Activated effector memory CD4-positive, alpha-beta T cell treated with anti-CD3 and anti-CD28 coated beads, Interleukin-2, amount 50 U/mL, for 16 hours (primary cell): Measurements from ENCODE around the gene PFKFB2.

Experiments used
- DNase-seq: peaks from one replicate; pipeline ENCODE4 v3.0.0-alpha.2; 2020

The PFKFB2 gene

DNA sequence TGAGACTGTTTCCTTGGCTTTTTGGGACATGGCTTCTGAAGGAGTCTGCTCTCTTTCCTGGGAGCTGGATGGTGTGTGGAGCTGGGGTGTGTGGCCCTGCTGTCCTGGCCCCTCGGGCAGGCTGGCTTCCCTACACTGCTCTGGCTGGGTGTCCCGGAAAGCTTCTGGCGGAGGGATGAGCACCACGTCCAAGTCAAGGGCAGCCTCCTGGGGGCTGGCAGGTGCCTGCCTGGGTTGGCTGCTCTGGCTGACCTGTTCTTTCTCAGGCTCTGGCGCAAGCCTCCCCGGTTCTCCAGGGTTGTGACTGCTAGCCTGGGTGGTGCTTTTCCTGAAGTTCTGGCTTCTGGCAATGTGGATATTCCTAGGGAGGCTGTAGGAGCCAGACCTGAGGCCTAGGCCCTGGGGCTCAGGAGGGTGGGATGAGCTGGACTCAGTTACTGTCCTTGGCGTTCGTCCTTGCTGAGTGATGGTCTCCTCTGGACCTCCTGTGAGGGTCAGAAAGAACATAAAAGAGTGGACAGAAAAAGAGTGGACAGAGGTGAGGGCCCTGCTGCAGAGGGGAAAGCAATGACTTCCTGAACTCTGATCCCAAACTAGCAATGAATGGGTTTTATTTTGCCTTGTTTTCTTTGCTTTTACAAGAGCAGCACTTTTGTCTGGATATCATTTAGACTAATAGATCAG lies 29.9 kb upstream of the PFKFB2 start:
- DNase-seq = no peak

- no peak for DNase-seq
Measured at GRCh38 chr1:207024202-207025145, 28.6 kb upstream of the PFKFB2 start.

DNA sequence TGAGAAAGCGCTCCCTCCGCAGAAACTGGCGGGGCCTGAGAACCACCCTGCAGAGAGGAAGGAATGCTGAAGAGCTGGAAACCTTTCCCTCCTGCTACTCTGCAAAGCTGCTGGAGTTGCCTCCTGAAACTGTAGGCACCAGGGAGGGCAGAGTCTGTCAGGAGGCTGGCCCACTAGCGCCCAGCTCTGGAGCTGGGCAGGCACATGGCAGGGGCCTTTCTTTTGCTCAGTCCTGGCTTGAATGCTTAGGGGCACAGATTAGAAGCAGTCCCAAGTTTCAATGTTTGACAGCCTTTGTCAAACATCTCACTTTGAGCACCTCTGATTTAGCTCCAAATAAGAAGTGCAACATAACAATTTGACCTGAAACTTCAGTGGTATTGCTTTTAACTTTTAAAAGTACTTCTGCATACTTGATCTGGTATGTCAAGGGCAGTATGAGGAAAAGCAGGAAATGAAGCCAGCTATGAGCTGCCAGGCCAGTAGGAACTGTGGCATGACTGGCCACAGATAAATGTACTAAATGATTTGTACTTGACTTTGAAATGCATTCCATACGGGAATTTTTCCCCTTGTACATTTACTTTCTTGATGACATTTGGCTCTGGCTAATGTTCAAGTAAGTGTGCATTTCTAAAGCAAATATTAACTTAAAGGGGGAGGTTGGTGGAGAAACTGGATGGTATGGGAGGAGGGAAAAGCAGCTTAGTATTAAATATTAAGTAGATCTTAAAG lies 27.8 kb upstream of the PFKFB2 start:
- DNase-seq = no peak

DNA sequence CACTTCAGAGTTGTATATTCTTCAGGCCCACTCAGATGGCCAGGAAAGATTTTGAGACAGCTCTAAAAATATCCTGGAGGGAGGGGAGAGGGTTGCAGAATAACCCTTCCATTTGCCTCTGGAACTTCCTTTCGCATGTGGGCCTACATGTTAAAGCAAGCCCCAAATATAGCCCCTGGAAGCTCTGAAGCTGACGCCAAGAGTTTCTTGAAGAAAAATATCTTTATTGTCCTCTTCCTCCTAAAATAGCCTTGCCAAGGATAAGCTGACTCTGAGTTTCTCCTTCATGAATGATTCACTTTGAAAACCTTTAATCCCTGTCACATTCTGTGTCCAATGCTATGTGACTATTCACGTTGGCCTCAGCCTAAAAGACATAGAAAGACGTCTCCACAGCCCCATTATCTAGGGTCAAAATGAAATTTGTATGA lies 27.0 kb upstream of the PFKFB2 start:
- no peak for DNase-seq

- no peak for DNase-seq
Measured at GRCh38 chr1:207027206-207027777, 25.8 kb upstream of the PFKFB2 start.

GRCh38 chr1:207027921-207028320 lies 25.2 kb upstream of the PFKFB2 start:
- DNase-seq = no peak

GRCh38 chr1:207028884-207029650 lies 24.0 kb upstream of the PFKFB2 start:
- no peak for DNase-seq

- DNase-seq = no peak
Measured at GRCh38 chr1:207029701-207030521, 23.2 kb upstream of the PFKFB2 start.

- DNase-seq = no peak
Measured at GRCh38 chr1:207030522-207031009, 22.5 kb upstream of the PFKFB2 start.

DNA sequence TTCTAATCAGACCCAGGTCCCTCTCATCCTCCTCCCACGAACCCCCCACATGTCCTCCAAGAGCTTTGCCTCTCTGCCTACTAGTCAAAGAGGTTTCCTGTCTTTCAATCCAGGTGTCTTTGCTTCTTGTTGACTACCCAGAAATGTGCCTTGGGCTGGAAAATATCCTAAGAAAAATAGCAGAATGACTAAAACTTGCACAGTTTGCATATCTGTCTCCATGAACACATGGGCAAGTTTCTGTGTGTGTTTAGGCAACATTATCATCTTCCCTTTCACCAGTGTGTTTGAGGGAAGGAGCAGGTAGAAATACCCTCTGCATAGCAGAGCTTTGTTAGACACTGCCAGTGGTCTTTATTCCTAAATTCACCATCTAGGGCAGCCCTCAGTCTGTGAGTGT lies 22.1 kb upstream of the PFKFB2 start:
- DNase-seq = no peak

DNA sequence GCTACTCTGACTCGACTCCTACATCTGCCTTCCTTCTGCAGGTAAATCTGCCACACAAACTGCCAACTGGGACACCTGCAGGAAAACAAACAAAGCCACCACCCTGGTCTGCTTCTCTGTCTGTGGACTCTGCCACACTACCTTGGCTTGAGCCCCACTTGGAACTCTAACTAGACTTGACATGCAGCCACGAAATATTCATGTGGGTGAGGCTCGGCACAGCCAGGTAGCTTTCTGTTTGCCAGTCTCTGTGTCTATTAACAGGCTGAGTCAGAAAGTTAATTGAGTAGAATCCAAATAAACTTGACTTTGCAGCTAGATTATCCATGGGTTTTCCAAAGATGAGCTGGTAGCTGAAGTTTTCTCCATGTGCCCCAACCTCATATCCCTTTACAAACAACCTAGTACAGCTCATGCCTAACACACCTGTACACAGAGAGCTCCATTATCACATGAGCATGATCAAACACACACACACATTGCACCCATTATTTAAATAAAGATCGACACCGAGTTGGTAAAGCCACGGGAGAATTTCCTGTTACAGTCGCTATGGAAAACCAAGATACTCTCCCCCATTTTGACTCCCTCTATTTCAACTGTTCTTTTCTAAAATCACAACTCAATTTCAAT lies 21.3 kb upstream of the PFKFB2 start:
- DNase-seq = no peak

DNA sequence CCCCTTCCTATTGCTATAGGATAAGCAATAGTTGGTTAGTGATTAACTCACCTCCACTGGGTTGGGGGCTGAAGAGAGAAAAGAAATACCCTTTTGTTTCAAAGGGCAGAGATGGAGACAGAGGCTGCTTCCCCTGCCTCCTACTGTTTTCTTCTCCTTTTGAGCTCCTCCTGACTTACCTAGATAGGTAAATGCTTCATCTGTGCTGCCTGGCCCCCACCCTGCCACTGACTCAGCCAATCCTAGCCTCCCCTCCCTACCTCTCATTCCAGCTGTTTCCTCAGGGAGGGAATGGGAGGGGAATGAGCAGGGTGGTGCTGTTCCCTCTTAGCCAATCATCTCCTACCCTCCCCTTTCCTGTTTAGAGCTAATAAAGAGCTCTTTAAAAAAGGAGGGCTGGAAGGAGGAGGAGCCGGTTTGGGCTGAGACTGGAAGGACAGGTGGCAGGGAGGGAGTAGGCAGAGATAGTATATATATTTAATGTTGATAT lies 20.5 kb upstream of the PFKFB2 start, which contains the start of gene C1orf116:
TSS of gene C1orf116 (minus strand) at position 229 of the 490 bp plus-strand sequence. CDS start 5,158 bp downstream, outside the sequence.
- DNase-seq = no peak

DNA sequence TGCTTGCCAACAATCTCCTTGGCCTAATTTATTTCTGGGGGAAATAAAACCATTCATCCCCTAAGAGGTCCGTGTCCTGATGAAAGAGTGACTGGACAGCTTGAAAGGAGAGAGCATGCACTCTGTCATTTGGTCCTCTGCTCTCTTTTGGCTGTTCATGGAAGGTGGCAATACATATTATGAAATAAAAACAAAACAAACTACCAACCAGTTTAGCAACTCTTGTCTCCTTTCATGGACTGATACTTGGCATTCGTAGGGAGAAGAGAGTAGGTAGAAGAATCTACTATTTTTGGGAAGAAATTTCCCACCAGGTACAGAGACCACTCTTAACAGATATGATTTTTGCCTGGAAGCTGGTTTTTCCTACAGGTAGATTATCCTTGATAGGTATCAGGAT lies 19.8 kb upstream of the PFKFB2 start:
- DNase-seq = no peak

DNA sequence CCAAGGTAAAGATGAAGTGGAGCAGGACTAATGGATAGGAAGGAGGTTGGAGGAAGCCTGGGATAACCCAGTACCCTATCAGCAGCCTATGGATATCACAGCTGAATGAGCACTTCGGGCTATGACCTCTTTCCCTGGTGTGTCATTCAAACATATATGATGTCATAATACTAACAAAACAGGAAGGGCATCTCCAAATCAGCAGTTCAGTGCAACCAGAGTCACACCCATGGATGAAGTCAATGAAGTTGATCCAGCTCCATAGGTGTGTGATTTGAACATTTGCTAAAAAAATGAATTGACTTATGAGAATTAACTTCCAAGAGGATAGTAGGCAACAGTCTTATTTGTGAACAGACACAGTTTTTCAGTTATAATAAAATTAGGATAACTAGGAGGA lies 18.9 kb upstream of the PFKFB2 start:
- no peak for DNase-seq

DNA sequence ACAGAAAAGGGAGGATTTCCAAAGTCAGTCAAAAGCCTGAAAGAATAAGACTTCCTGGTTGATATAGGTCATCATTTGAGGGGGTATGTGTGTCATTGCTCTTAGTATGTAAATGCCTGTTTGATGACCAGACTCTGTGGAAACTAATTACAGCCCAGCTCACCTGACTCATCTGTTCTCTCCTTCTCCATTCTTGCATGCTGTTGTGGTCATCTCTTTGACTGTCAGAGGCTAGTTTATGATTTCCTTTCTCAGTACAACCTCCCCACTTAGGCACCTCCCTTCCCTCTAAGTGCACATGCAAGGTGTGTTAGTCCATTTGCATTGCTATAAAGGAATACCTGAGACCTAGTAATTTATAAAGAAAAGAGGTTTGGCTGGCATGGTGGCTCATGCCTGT lies 18.1 kb upstream of the PFKFB2 start:
- no peak for DNase-seq

- no peak for DNase-seq
Measured at GRCh38 chr1:207035877-207036551, 17.1 kb upstream of the PFKFB2 start.

GRCh38 chr1:207036865-207037264 lies 16.2 kb upstream of the PFKFB2 start:
- DNase-seq = no peak

DNA sequence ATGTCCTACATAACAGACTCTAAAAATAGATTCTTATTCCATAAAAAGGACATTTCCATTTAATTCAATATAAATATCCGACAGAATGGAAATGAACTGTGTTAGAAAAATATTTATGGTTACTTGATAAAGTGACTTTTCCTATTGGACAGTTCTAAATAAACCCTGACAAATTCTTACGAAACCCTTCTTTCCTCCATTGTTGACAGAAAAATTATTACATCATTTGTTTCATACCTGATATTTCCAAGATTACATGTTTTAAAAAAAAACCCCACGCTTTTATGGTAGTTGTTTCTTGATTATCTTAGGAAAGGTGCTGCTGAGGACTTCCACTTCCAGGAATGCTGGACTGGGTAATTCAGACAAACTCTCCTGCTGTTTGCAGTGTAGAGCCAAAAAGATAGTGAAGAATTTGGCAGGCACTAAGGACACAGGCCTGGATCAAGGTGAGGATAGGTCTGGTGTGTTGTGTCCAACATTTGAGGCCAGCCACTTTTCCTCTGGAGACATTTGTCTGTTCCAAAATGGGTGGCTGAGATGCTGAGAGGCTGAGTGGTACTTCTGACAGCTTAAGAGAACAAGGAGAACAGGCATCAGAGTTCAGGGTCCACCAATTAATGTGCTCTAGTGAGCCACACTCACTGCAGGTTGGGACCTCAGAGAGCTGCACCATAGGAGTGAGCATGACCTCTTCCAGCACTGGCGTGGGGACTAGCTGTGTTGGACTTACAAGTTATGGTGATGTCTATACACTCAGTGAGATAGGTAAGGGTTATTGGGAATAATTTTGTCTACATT lies 13.5 kb upstream of the PFKFB2 start:
- no peak for DNase-seq

DNA sequence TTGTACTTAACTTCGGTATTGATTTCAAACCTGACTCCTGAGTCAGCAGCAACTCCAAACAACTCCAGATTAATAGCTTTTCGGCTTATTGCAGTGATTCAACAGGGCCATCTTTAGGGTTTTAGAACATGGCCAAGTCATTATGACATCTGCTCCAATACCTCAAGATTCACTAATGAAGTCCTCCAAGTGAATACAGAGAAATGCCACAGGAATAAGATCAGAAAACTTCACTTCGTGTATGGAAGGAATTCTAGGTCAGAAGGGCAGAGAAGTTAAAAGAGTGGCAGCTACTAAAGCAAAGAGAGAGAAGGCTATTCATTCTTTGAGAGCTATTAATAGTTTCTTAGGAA lies 12.9 kb upstream of the PFKFB2 start:
- no peak for DNase-seq
